Endometrium (tissue), 2 donors: ENCODE measurements around the gene MRAP.

Experiments
- FAIRE-seq: peaks from 2 replicates; lab custom pipeline; 2012; peaks lifted over from hg19 to GRCh38; lab: Jason Lieb, UNC
- donor health status: control.
- donor health status: control.

MRAP gene

DNA sequence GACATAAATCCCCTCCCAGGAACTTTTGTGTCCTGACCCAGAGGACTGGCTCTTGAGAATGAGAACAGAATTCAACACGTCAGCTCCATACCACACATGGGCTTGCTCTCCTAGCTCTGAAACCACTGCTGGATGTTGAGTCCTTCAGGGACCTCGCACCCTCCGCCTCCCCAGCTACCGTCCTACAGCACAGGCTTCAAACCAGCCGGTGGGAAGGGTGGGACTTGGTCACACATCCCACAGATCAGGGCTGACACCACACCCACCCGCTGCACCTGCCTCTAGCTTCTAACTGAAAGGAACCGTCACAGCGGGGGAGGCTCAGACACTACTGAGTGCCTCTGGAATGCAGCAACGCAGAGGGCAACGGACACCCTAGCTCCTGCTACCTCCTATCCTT lies 24.0 kb downstream of the MRAP start:
- no peak for FAIRE-seq

- no peak for FAIRE-seq
Observed at GRCh38 chr21:32325706-32326105, 27.1 kb downstream of the MRAP start.

DNA sequence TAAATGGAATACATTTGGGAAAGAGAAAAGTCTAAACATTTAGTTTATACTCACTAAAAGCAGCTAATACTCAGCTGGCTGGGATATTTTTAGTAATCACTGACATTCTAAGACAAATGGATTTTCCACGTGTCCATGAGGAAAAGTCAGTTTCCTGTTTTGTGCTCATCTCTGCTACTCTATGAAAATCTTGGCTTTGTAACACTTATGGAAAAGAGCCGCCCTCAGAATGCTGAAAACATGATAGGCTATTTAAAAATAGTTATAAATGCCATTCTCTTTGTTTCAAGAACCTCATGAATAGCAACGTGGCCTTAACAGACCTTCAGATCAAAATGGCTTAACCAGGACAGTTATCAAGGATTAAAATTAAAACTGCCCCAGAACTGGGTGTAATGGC lies 29.9 kb downstream of the MRAP start:
- no peak for FAIRE-seq

GRCh38 chr21:32329331-32329730 lies 30.7 kb downstream of the MRAP start:
- FAIRE-seq = no peak

GRCh38 chr21:32329776-32330175 lies 31.1 kb downstream of the MRAP start:
- no peak for FAIRE-seq

DNA sequence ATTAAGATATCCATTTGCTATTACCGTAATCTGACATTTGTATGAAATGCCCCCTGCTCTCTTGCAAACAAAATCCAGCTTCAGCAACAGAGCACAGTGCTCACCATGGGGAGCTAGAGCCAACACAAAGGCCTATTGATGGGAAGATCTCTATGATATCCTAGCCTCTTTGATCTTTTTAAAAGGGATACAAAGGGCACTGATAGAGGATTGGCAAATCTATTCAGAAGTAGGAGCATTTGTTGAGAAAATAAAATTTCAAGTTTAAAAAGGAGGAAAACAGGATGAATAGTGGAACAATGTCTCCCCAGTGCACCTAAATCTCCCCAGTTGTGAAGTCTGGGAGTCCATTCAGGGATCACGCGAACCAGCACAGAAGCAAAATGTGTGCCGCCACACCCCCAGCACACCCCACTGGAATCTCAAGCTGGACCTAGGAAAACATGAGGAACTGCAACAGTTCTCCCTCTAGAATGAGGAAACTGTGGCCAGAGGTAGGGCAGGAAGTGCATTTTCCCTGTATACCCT lies 32.2 kb downstream of the MRAP start:
- FAIRE-seq = no peak

GRCh38 chr21:32331444-32332305 lies 33.0 kb downstream of the MRAP start:
- FAIRE-seq = no peak

DNA sequence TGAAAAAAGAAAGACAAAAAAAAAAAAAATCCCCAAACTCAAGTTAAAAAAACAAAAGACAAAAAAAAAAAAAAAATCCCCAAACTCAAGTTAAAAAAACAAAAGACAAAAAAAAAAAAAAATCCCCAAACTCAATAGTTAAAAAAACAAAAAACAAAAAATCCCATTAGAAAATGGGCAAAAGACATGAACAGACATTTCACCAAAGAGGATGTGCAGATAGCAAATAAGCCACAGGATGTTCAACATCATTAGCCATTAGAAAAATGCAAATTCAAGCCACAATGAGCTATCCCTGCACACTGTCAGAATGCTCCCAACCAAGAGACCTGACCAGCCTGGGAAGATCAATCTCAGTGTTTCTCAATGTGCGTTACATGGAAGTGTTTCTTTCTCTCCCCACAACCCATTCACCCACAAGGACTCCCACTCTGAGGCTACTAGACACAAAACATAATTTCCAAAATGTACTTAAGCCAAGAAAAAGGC lies 33.9 kb downstream of the MRAP start:
- peak; percentile 97 for FAIRE-seq

GRCh38 chr21:32333953-32334673 lies 35.5 kb downstream of the MRAP start:
- no peak for FAIRE-seq

- FAIRE-seq = no peak
Observed at GRCh38 chr21:32334980-32335531, 36.4 kb downstream of the MRAP start.

GRCh38 chr21:32335601-32336575 lies 37.2 kb downstream of the MRAP start:
- no peak for FAIRE-seq

DNA sequence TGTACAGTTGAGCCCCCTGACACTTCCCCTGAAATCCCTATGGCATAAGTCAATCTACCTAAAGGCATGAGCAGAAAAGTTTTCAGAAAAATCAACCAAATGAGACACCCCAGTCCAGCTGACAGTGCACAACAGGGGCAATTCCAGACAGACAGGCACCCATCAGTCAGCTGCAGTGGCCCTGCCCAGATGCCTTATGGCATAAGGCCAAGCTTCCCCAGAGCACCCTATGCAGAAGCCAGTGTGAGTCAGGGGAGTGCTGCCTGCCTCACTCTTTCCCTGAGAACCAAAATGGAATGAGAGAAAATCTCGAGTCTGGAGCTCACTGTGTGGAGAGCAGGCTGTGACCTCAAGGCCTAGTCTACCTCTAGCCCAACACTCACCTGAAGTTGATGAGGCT lies 38.1 kb downstream of the MRAP start:
- no peak for FAIRE-seq

- FAIRE-seq = no peak
Observed at GRCh38 chr21:32337206-32337605, 38.6 kb downstream of the MRAP start.

GRCh38 chr21:32338209-32338921 lies 39.7 kb downstream of the MRAP start:
- no peak for FAIRE-seq

DNA sequence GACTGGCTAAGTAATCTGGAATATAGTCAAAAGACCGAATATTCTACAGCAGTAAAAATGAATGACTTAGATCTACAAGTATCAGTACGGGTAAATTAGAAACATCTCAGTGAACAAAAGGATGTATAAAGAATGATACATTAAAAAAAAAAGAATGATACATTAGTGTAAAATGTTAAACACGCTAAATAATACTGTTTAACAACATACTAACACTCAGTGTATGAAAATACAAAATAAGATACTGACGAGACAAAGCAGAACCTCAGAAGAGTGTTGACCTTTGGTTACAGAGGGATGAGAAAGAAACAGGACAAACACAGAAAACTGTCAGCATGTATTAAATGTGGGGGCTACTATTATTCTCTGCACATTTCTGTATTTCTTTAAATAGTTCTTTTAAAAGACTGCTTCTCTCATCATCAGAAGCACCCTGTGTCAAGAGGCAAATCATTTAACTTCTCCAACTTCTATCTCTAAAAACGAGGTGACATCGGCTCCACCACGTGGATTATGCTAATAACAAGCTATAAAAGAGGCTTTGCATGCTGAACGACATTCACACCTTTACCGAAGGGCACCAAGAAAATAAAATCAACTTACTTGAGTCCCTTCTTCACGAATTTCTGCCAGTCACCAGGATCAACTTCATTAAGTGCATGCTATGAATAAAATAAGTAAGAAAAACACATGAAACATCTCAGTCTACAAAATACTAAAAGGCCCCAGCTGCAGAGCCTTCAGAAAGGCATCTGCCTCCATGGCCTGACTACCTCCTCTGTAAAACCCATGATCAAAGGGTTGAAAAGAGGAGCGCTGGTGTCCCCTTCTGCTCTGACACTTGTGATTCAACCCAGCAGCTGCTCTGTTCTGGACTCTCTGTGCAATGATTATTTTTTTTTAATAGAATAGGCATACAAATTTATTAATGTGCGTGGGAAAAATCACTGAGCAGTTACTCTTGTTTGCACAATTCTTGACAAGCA lies 42.5 kb downstream of the MRAP start:
- FAIRE-seq = no peak

DNA sequence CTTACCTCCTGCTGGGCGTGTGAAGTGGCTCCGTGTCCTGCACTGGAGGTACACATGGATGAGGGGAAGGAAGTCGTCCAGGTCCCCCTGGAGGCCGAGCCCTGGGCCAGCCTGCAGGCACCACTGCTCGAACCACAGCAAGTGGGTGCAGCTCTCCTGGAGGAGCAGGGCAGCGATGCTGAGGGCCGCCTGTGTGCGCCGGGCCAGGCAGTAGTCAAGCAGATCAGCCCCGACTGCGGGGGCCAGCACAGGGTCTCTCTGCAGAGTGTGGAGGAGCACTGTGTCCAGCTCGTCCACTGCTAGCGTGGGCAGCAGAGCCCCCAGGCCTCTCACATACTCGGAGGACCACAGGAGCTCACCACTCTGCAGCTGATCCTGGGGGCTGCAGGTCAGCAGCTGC lies 48.3 kb downstream of the MRAP start:
- no peak for FAIRE-seq

DNA sequence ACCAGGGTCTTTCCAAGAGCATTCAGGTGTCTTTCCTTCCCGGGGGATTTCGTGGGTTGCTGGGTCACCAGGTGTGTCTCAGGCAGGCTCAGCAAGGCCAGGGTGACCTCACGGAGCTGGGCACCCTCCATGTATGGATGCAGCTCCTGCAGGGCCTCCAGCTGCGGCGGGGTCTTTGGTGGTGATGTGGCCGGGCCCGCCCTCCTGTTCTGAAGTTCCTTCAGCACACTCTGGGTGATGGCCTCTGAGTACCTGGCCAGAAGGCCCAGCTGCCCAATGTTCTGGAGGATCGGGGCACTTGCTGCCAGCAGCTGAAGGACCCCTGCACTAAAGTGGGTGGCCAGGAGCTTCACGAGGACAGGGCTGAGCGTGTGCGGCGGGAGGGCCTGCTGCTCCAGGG lies 48.7 kb downstream of the MRAP start:
- no peak for FAIRE-seq

DNA sequence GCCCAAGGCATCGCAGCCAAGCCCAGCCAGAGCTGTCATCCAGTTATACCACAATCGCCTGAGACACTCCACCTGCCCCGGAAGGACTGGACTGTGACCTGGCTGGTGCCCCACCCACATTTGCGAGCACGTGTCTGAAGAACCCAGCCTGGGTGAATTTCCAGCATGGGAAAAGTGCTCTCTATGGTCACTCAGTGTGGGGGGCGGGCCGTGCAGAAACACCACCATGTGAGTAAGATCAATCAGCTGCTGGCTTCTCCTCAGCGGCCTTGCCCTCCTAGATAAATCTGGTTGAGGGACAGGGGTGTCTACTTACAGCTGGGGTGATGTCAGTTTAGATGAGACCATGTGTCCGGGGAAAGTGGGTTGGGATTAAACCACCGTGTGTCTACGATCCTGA lies 49.3 kb downstream of the MRAP start:
- no peak for FAIRE-seq

- FAIRE-seq = no peak
Observed at GRCh38 chr21:32348604-32349332, 50.1 kb downstream of the MRAP start.
